IPS-NIHi7 (cell line): Measurements from ENCODE around the gene NCR2.

Experiments
- DNase-seq: peaks from one replicate; pipeline ENCODE4 v3.0.0; 2012; ENCODE audit warnings: mixed read lengths; ENCODE audit errors: extremely low spot score

Gene NCR2

DNA sequence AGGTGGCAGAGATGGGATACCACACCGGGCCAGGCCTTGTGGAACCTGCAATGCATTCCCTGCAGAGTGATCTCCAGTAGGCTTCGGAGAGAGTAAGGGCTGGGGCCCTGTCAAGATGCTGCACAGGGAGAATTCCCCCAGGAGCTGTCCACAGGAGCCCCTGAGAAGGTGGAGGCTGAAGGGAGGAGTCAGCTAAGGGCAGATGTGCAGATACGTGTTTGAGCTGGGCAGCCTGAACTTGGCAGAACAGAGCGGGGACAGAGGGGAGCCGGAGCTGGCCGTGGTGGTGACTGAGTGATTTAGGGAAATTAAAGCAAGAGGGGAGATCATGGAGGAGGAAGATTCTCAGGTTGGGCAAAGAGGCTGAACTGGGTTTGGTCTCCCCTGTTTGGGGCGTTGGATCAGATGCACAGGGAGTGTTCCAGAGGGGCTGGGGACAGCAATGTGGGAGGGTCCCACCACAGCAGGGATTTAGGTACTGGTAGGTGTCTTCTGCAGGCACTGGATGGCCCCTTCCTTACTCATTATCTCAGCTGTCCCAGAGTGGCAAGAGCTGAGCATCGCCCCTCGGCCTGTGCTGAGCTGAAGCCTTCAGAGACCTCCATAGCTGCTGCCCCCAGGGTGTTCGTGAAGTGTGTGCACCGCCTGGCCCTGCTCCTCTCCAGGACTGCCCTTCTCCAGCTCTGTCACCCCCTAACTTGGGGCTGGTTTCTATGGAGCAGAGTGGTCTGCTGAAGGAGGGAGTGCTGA lies 3.8 kb upstream of the NCR2 start:
- DNase-seq, result no peak

- DNase-seq, result no peak
Measured at GRCh38 chr6:41332241-41332640, 3.2 kb upstream of the NCR2 start.

- DNase-seq, result no peak
Measured at GRCh38 chr6:41332842-41333736, 2.3 kb upstream of the NCR2 start.

DNA sequence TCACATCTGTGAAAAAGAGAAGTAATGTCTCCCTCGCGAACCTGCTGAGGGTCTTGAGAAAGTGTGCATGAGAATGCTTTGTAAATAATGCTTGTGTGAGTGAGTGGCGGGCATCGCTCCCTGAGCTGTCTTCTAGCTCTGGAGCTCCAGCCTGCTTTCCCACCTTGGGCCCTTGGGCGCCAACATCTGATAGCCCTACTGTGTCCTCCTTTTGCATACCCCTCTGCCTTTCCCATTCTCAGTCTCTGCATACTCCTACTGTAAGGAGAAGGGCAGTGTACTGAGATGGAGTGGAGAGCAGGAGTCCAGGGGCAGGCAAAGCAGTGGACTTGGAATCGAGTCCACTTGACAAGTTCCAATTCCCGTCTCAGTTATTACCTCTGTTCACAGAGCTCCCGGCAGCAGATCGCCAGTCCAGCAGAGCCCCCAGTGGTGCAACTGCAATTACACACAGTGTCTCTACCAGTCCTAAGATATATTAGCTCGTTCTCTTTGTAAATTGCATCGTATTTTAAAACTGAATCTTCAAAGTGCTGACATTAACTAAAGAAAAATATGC lies 847 bp upstream of the NCR2 start:
- DNase-seq, result no peak

- DNase-seq, result no peak
Measured at GRCh38 chr6:41335943-41336342, 535 bp downstream of the NCR2 start.

GRCh38 chr6:41336824-41337223 lies 1.4 kb downstream of the NCR2 start:
- no peak for DNase-seq

GRCh38 chr6:41337709-41338108 lies 2.3 kb downstream of the NCR2 start:
- no peak for DNase-seq

GRCh38 chr6:41338659-41339058 lies 3.3 kb downstream of the NCR2 start:
- no peak for DNase-seq

GRCh38 chr6:41341580-41341979 lies 6.2 kb downstream of the NCR2 start:
- no peak for DNase-seq

GRCh38 chr6:41342241-41342640 lies 6.8 kb downstream of the NCR2 start:
- DNase-seq, result no peak

DNA sequence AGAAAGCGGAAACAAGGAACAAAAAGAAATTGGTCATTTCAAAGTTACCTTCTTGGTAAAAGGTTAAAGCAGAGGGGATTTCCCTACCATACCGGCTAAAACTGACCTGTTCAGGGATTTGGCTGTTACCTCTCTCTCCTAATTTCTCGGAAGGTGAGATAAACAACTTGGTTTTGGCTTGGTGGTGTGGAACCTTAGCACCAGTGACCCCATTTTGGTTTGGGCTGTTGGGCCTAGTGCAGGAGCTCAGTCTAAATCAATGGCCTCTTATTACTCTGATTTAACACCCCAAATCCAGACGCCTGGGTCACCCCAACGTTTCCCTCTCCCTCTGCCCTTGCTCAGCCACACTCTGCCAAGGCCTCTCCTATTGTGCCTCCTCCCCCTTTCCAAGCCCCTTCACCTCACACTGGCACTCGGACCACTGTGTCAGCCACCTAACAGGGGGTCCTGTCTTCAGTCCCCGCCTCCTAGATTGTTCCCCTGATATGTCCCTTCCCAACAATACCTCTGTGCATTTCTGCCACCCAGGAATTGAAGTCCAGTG lies 8.3 kb downstream of the NCR2 start:
- DNase-seq, result no peak

- no peak for DNase-seq
Measured at GRCh38 chr6:41344876-41345275, 9.5 kb downstream of the NCR2 start.

GRCh38 chr6:41345901-41346300 lies 10.5 kb downstream of the NCR2 start:
- no peak for DNase-seq

- no peak for DNase-seq
Measured at GRCh38 chr6:41346441-41346840, 11.0 kb downstream of the NCR2 start.

- no peak for DNase-seq
Measured at GRCh38 chr6:41347378-41348050, 12.1 kb downstream of the NCR2 start.

- no peak for DNase-seq
Measured at GRCh38 chr6:41348934-41349333, 13.5 kb downstream of the NCR2 start.

GRCh38 chr6:41352396-41352795 lies 17.0 kb downstream of the NCR2 start:
- peak; percentile 7 for DNase-seq

- DNase-seq, result peak; percentile 6
Measured at GRCh38 chr6:41352907-41353306, 17.5 kb downstream of the NCR2 start.

GRCh38 chr6:41353333-41353732 lies 17.9 kb downstream of the NCR2 start:
- peak; percentile 10 for DNase-seq

DNA sequence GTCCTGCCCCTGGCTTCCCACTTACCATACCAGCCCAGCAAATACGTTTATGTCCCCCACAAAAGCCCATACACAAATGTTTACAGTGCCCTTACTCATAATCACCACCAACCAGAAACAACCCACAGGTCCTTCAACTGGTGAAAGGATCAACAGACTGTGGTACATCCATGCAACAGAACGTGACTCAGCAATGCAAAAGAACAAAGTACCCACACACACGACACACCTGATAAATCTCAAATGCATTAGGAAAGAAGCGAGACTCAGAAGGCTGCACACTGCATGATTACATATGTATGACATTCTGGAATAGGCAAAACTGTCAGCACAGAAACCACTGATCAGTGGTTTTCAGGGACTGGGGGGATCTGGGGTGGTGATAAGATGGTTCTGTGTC lies 20.5 kb downstream of the NCR2 start:
- no peak for DNase-seq

- DNase-seq, result no peak
Measured at GRCh38 chr6:41356825-41357224, 21.4 kb downstream of the NCR2 start.

GRCh38 chr6:41358503-41358902 lies 23.1 kb downstream of the NCR2 start:
- no peak for DNase-seq
